ENCODE results near the gene DOK1. TPM values are rescaled to one million over a fixed set of nuclear protein-coding genes. Genes with fewer than 3 reads are reported as not detected.

Gene DOK1
- total RNA-seq, 4 donors from 2014 or later, result 0.29 to 85.0 (median 13.8) TPM

GRCh38 chr2:74535440-74535965 lies 19.0 kb upstream of the DOK1 start:
- Histone ChIP-seq H3K36me3 (no peaks in the 10 kb centered on the region), H3K4me1 (peaks cover 0 to 4% of the 10 kb centered on the region in 2 donors), H3K27me3 (no peaks in the 10 kb centered on the region), H3K27ac (no peak overlapping the region), H3K9me3 (no peaks in the 10 kb centered on the region), H3K4me3 (no peak overlapping the region)
- DNase-seq, result no peak
- TF ChIP-seq, protein P1, sequence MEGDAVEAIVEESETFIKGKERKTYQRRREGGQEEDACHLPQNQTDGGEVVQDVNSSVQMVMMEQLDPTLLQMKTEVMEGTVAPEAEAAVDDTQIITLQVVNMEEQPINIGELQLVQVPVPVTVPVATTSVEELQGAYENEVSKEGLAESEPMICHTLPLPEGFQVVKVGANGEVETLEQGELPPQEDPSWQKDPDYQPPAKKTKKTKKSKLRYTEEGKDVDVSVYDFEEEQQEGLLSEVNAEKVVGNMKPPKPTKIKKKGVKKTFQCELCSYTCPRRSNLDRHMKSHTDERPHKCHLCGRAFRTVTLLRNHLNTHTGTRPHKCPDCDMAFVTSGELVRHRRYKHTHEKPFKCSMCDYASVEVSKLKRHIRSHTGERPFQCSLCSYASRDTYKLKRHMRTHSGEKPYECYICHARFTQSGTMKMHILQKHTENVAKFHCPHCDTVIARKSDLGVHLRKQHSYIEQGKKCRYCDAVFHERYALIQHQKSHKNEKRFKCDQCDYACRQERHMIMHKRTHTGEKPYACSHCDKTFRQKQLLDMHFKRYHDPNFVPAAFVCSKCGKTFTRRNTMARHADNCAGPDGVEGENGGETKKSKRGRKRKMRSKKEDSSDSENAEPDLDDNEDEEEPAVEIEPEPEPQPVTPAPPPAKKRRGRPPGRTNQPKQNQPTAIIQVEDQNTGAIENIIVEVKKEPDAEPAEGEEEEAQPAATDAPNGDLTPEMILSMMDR (IDR thresholded peaks at IDR 0.05), result no peak
- no peak for TF ChIP-seq POLR2A (IDR thresholded peaks at IDR 0.05)
- intact Hi-C loops (cut with DNase I; ENCODE audit: low total_unique reads), result no loop called here

- no peak for TF ChIP-seq POLR2A (IDR thresholded peaks at IDR 0.05)
- TF ChIP-seq, protein P1 (IDR thresholded peaks at IDR 0.05), result no peak
- no peaks in the 10 kb centered on the region for H3K36me3 ChIP-seq
- H3K27ac ChIP-seq, result no peak overlapping the region
- intact Hi-C loops (cut with DNase I; ENCODE audit: low total_unique reads), result no loop called here
- no peak overlapping the region for H3K4me3 ChIP-seq
- no peaks in the 10 kb centered on the region for H3K27me3 ChIP-seq
- H3K9me3 ChIP-seq, result no peaks in the 10 kb centered on the region
- H3K4me1 ChIP-seq, result no peaks in the 10 kb centered on the region
- no peak for DNase-seq
Measured at GRCh38 chr2:74536166-74536950, 18.2 kb upstream of the DOK1 start.

DNA sequence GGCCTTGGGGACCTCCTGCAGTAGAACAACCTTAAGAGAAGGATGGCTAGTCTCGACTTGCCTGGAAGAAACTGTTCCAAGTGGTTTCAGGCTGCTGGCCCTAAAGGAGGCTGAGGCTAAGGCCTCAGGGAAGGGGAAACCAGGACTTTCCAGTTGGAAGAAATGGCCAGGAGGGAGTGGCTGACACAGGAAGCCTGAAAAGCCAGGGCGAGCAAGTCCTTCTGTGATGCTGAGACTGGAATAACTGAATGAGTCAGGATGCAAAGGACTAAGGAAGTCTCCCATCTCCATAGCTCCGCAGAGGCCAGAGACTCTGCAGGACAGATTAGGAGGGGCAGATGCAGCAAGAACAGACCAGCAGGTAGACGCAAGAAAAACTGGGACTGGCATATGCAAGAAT lies 17.4 kb upstream of the DOK1 start:
- DNase-seq, result no peak
- Histone ChIP-seq H3K4me3 (no peak overlapping the region), H3K9me3 (no peaks in the 10 kb centered on the region), H3K36me3 (no peaks in the 10 kb centered on the region), H3K4me1 (no peaks in the 10 kb centered on the region), H3K27me3 (no peaks in the 10 kb centered on the region), H3K27ac (no peak overlapping the region)
- intact Hi-C loops (cut with DNase I; ENCODE audit: low total_unique reads), result no loop called here
- TF ChIP-seq POLR2A (IDR thresholded peaks at IDR 0.05), result no peak
- TF ChIP-seq, protein P1 (IDR thresholded peaks at IDR 0.05), result no peak

DNA sequence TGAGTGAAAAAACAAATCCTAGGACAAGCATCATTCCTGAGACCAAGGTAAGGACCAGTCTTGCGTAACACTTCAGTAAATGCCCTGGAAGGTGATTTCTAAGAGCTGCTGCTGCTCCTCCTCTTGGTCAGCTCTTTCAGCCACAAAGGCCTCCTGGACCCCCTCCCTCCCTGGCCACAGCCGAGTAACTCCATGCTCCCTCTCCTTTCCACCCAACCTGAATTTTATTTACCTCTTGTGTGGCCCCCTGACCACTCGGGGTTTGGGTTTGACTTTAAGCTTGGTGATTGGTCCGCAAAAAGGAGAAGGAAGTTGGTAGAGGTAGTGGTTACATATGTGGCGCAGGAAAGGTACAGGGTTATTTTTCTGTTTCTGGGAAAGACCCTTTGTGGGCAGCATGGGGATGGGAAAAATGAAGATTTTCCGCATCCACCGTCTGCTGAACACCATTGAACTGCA lies 15.6 kb upstream of the DOK1 start:
- H3K9me3 ChIP-seq, result no peaks in the 10 kb centered on the region
- intact Hi-C loops (cut with DNase I; ENCODE audit: low total_unique reads), result no loop called here
- no peak for TF ChIP-seq POLR2A (IDR thresholded peaks at IDR 0.05)
- TF ChIP-seq, protein P1 (IDR thresholded peaks at IDR 0.05), result no peak

DNA sequence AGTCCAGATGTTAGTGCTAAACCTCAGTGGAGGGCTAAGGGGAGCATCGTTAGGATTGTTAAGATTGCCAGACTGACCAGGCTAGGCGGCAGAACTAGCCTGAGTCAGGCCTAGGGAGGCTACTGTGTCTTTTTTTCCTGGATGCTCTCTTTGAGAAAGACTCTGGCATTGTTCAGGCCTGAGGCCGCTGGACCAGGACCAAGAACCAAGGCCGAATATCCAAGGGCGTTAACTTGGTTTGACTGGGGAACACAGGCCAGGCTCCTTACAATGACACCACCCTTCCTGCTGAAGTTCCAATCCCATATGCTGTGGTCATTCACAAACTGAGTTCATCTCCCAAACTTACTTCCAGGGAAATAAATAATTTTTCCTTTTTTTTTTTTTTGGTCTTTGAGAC lies 14.2 kb upstream of the DOK1 start:
- intact Hi-C loops (cut with DNase I; ENCODE audit: low total_unique reads), result no loop called here
- H3K9me3 ChIP-seq, result no peaks in the 10 kb centered on the region
- no peaks in the 10 kb centered on the region for H3K27me3 ChIP-seq
- H3K27ac ChIP-seq, result no peak overlapping the region
- no peaks in the 10 kb centered on the region for H3K36me3 ChIP-seq
- no peak for DNase-seq
- H3K4me1 ChIP-seq, result no peaks in the 10 kb centered on the region
- TF ChIP-seq, protein P1 (IDR thresholded peaks at IDR 0.05), result no peak
- TF ChIP-seq POLR2A (IDR thresholded peaks at IDR 0.05), result no peak
- no peak overlapping the region for H3K4me3 ChIP-seq

More for the DNA sequence above, 15.6 kb upstream of the DOK1 start:
- no peak overlapping the region for H3K27ac ChIP-seq
- no peaks in the 10 kb centered on the region for H3K36me3 ChIP-seq
- H3K27me3 ChIP-seq, result no peaks in the 10 kb centered on the region
- DNase-seq, result no peak
- no peaks in the 10 kb centered on the region for H3K4me1 ChIP-seq
- H3K4me3 ChIP-seq, result no peak overlapping the region

Measured in uterus (tissue), 4 donors.